Measurements from ENCODE around the gene ACMSD. TPM values are rescaled to one million over a fixed set of nuclear protein-coding genes. Genes with fewer than 3 reads are reported as not detected.

ACMSD gene
- total RNA-seq, 2 experiments from 2014 or later, result not detected

GRCh38 chr2:134836986-134837385 lies 1.4 kb upstream of the ACMSD start:
- no peaks in the 10 kb centered on the region for H3K36me3 Mint-ChIP-seq (ENCODE audit: low read depth)
- no peaks in the 10 kb centered on the region for H3K4me1 Mint-ChIP-seq (ENCODE audit: low read depth)
- no peak overlapping the region for H3K4me3 Mint-ChIP-seq
- H3K27me3 Mint-ChIP-seq, result peaks cover 17% of the 10 kb centered on the region
- no peak for TF ChIP-seq CTCF (IDR thresholded peaks at IDR 0.05)
- no peak overlapping the region for H3K27ac Mint-ChIP-seq
- ATAC-seq (no peak), DNase-seq (no peak)
- intact Hi-C loops (cut with micrococcal nuclease), result no loop called here
- POLR2A ChIA-PET, result no interaction called here
- peaks cover 13% of the 10 kb centered on the region for H3K9me3 Mint-ChIP-seq
- CTCF ChIA-PET, result no interaction called here

GRCh38 chr2:134839649-134840048 lies 1.2 kb downstream of the ACMSD start:
- CTCF ChIA-PET, result no interaction called here
- no peak overlapping the region for H3K4me3 Mint-ChIP-seq
- no peak overlapping the region for H3K27ac Mint-ChIP-seq
- ATAC-seq, result no peak
- no peak for TF ChIP-seq CTCF (IDR thresholded peaks at IDR 0.05)
- DNase-seq, result no peak
- H3K27me3 Mint-ChIP-seq, result peaks cover 14% of the 10 kb centered on the region
- peaks cover 13% of the 10 kb centered on the region for H3K9me3 Mint-ChIP-seq
- H3K4me1 Mint-ChIP-seq (ENCODE audit: low read depth), result no peaks in the 10 kb centered on the region
- H3K36me3 Mint-ChIP-seq (ENCODE audit: low read depth), result no peaks in the 10 kb centered on the region
- POLR2A ChIA-PET, result no interaction called here
- intact Hi-C loops (cut with micrococcal nuclease), result no loop called here

GRCh38 chr2:134842930-134843490 lies 4.6 kb downstream of the ACMSD start:
- no peak for ATAC-seq
- H3K4me1 Mint-ChIP-seq (ENCODE audit: low read depth), result no peaks in the 10 kb centered on the region
- no peak for DNase-seq
- no peak overlapping the region for H3K4me3 Mint-ChIP-seq
- CTCF ChIA-PET, result no interaction called here
- TF ChIP-seq CTCF (IDR thresholded peaks at IDR 0.05), result no peak
- no peak overlapping the region for H3K27ac Mint-ChIP-seq
- POLR2A ChIA-PET, result no interaction called here
- H3K9me3 Mint-ChIP-seq, result peaks cover 3% of the 10 kb centered on the region
- H3K36me3 Mint-ChIP-seq (ENCODE audit: low read depth), result no peaks in the 10 kb centered on the region
- peaks cover 10% of the 10 kb centered on the region for H3K27me3 Mint-ChIP-seq
- intact Hi-C loops (cut with micrococcal nuclease), result no loop called here

- ChIA-PET CTCF (no interaction called here), POLR2A (no interaction called here)
- H3K9me3 Mint-ChIP-seq, result peaks cover 3% of the 10 kb centered on the region
- H3K4me3 Mint-ChIP-seq, result no peak overlapping the region
- no peak for TF ChIP-seq CTCF (IDR thresholded peaks at IDR 0.05)
- no peaks in the 10 kb centered on the region for H3K4me1 Mint-ChIP-seq (ENCODE audit: low read depth)
- peaks cover 10% of the 10 kb centered on the region for H3K27me3 Mint-ChIP-seq
- no peak for ATAC-seq
- H3K36me3 Mint-ChIP-seq (ENCODE audit: low read depth), result no peaks in the 10 kb centered on the region
- H3K27ac Mint-ChIP-seq, result no peak overlapping the region
- intact Hi-C loops (cut with micrococcal nuclease), result no loop called here
- no peak for DNase-seq
Observed at GRCh38 chr2:134843968-134844367, 5.6 kb downstream of the ACMSD start.

GRCh38 chr2:134845028-134845427 lies 6.6 kb downstream of the ACMSD start:
- POLR2A ChIA-PET, result no interaction called here
- H3K27ac Mint-ChIP-seq, result no peak overlapping the region
- H3K27me3 Mint-ChIP-seq, result peaks cover 8% of the 10 kb centered on the region
- no peaks in the 10 kb centered on the region for H3K4me1 Mint-ChIP-seq (ENCODE audit: low read depth)
- H3K4me3 Mint-ChIP-seq, result no peak overlapping the region
- CTCF ChIA-PET, result no interaction called here
- ATAC-seq (no peak), DNase-seq (no peak)
- TF ChIP-seq CTCF (IDR thresholded peaks at IDR 0.05), result no peak
- H3K9me3 Mint-ChIP-seq, result peaks cover 3% of the 10 kb centered on the region
- intact Hi-C loops (cut with micrococcal nuclease), result no loop called here
- H3K36me3 Mint-ChIP-seq (ENCODE audit: low read depth), result no peaks in the 10 kb centered on the region

Data from activated CD8-positive, alpha-beta T cell treated with anti-CD3 and anti-CD28 coated beads for 36 hours (primary cell).